Spleen (tissue), 7 donors: ENCODE data around the gene OPTN.

Experiments
- POLR2AphosphoS5 ChIP-seq, 3 donors: sonication (generic); formaldehyde crosslinking; IDR thresholded peaks; one replicate each; pipeline ENCODE4 v1.5.1; 2017; ENCODE audit warnings: antibody characterized with exemption in 3 of 3
- TF ChIP-seq, protein P1 (sequence below), 11 experiments: fragments of 200-600 bp in 7 of 11; fragments of 450-650 bp in 4 of 11; sonication (generic) in 4 of 11; IDR thresholded peaks in 8 of 11; conservative IDR thresholded peaks in 3 of 11; 1 replicate in 7 of 11; 2 replicates in 4 of 11; pipeline versions ENCODE4 v1.4.0 to v1.8.0; 2016 to 2021; ENCODE audit warnings: antibody characterized with exemption in 11 of 11, inconsistent platforms in 4 of 11, mild to moderate bottlenecking in 1 of 11
- donor health status: DM: no; HTN: no; CAD: no; lungs with moderate emphysema.
- donor health status: DM: no; HTN: no; CAD: no.
- donor health status: DM: no; HTN: no; CAD: no.

DNA sequence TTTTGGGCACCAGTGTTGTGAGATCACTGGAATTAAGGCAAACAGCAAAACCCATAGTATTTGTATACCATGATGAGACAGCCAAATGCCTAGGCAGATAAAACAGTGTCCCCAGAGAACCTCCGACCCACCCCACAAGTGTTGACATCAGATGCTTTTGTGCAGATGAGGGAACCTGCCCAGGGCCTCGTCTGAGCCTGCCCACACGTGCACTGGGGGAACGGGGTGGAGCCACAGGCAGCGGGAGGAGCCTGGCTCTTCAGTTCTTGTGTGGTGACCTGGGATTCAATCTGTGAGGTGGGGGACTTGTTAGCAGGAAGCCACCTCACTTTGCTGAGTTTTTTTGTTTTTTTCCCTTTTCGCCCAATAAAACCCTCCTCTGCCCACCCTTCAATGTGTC lies 33.4 kb upstream of the OPTN start:
- TF ChIP-seq, protein P1, sequence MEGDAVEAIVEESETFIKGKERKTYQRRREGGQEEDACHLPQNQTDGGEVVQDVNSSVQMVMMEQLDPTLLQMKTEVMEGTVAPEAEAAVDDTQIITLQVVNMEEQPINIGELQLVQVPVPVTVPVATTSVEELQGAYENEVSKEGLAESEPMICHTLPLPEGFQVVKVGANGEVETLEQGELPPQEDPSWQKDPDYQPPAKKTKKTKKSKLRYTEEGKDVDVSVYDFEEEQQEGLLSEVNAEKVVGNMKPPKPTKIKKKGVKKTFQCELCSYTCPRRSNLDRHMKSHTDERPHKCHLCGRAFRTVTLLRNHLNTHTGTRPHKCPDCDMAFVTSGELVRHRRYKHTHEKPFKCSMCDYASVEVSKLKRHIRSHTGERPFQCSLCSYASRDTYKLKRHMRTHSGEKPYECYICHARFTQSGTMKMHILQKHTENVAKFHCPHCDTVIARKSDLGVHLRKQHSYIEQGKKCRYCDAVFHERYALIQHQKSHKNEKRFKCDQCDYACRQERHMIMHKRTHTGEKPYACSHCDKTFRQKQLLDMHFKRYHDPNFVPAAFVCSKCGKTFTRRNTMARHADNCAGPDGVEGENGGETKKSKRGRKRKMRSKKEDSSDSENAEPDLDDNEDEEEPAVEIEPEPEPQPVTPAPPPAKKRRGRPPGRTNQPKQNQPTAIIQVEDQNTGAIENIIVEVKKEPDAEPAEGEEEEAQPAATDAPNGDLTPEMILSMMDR (IDR thresholded peaks at IDR 0.05 in 8 of 11, conservative IDR thresholded peaks at IDR 0.05 in 3 of 11), result no peak
- no peak for TF ChIP-seq POLR2AphosphoS5 (IDR thresholded peaks at IDR 0.05)
